HCT116 (cell line): Measurements from ENCODE around the gene SMARCE1. TPM values are rescaled to one million over a fixed set of nuclear protein-coding genes. Genes with fewer than 3 reads are reported as not detected.

Source experiments
- ATAC-seq: fragments of 200-7000 bp; cut with Tn5 transposase; 2 replicates; pipeline ENCODE4 v1.9.1; 2020; ENCODE audit warnings: mild to moderate bottlenecking, moderate library complexity
- BruUV-seq: library from RNA; stranded (reverse); fragments of 400-500 nt; replicated peaks from 2 replicates; lab custom pipeline; 2021; lab: Mats Ljungman, UMichigan
- CTCF ChIA-PET: fragments of 300-600 bp; sonication (Branson Sonifier 250); formaldehyde crosslinking; loops from one replicate; lab custom pipeline; 2021; ENCODE audit warnings: antibody characterized with exemption; lab: Charles Lee
- POLR2A ChIA-PET: fragments of 300-600, 350-600 bp; sonication (Branson Sonifier 250); formaldehyde crosslinking; loops from one replicate; lab custom pipeline; 2021; ENCODE audit warnings: antibody characterized with exemption; lab: Charles Lee
- RAD21 ChIA-PET, 2 experiments: fragments of 300-600 bp; sonication (Branson Sonifier 250); formaldehyde crosslinking; loops; one replicate each; lab custom pipeline; 2023; ENCODE audit warnings: low total read pairs in 2 of 2; ENCODE audit not compliant: uncharacterized antibody in 2 of 2, unreplicated experiment in 2 of 2, low non-redundant PET in 1 of 2; lab: Charles Lee
- DNase-seq: peaks from one replicate; pipeline ENCODE4 v3.0.0-alpha.2; 2010; ENCODE audit warnings: low read depth, low spot score
- H2AFZ ChIP-seq: fragments of 200-600 bp; shearing (Covaris generic), sonication (generic); 2 replicates; pipeline ENCODE4 v1.6.1; 2017; ENCODE audit warnings: low read depth, mixed run types, mixed read lengths, antibody characterized with exemption, low read length; ENCODE audit not compliant: poor library complexity, severe bottlenecking
- H3K27ac ChIP-seq: 2 replicates; pipeline ENCODE4 v1.5.1; 2012; ENCODE audit warnings: low read depth, low read length
- H3K27me3 ChIP-seq: fragments of 200-600 bp; sonication (generic); 2 replicates; pipeline ENCODE4 v1.6.1; 2016; ENCODE audit warnings: mixed run types, low read length, mixed read lengths; ENCODE audit not compliant: insufficient read depth
- H3K36me3 ChIP-seq, 2 experiments: fragments of 200-500 bp in 1 of 2; fragments of 200-600 bp in 1 of 2; sonication (Bioruptor generic) in 1 of 2; sonication (generic) in 1 of 2; 2 replicates each; pipeline versions ENCODE4 v1.5.1 to v1.6.1; 2014 to 2016; ENCODE audit warnings: low read length in 2 of 2, inconsistent platforms in 1 of 2, mixed read lengths in 1 of 2, mixed run types in 1 of 2; ENCODE audit not compliant: insufficient read depth in 2 of 2, control insufficient read depth in 1 of 2
- H3K4me1 ChIP-seq, 2 experiments: fragments of 200-600 bp in 1 of 2; sonication (generic) in 1 of 2; 2 replicates each; pipeline versions ENCODE4 v1.5.1 to v1.6.1; 2012 to 2017; ENCODE audit warnings: low read length in 2 of 2, inconsistent platforms in 1 of 2, mild to moderate bottlenecking in 1 of 2, mixed read lengths in 1 of 2, mixed run types in 1 of 2, moderate library complexity in 1 of 2; ENCODE audit not compliant: insufficient read depth in 2 of 2, control insufficient read depth in 1 of 2
- H3K4me2 ChIP-seq: fragments of 200-600 bp; sonication (generic); 2 replicates; pipeline ENCODE4 v1.6.1; 2017; ENCODE audit warnings: mixed run types, low read length, mixed read lengths
- H3K4me3 ChIP-seq, 2 experiments: fragments of 200-600 bp in 1 of 2; sonication (generic) in 1 of 2; replicated peaks in 1 of 2; 2 replicates each; pipeline ENCODE4 v1.5.1; 2011 to 2016; ENCODE audit warnings: low read length in 2 of 2, control low read depth in 1 of 2, low read depth in 1 of 2, mild to moderate bottlenecking in 1 of 2, mixed read lengths in 1 of 2, mixed run types in 1 of 2
- H3K79me2 ChIP-seq: fragments of 200-600 bp; sonication (generic); 2 replicates; pipeline ENCODE4 v1.6.1; 2017; ENCODE audit warnings: mild to moderate bottlenecking, mixed run types, low read length, moderate library complexity, mixed read lengths; ENCODE audit not compliant: insufficient read depth
- H3K9ac ChIP-seq: fragments of 200-600 bp; sonication (generic); 2 replicates; pipeline ENCODE4 v1.6.1; 2016; ENCODE audit warnings: low read length, mixed read lengths
- H3K9me2 ChIP-seq: fragments of 200-600 bp; sonication (generic), shearing (Covaris generic); 2 replicates; pipeline ENCODE4 v1.6.1; 2017; ENCODE audit warnings: mixed run types, mild to moderate bottlenecking, moderate library complexity; ENCODE audit not compliant: insufficient read depth
- H3K9me3 ChIP-seq, 2 experiments: fragments of 200-500 bp in 1 of 2; fragments of 200-600 bp in 1 of 2; sonication (Bioruptor generic) in 1 of 2; sonication (generic) in 1 of 2; 2 replicates each; pipeline ENCODE4 v1.6.1; 2014 to 2017; ENCODE audit warnings: low read length in 2 of 2, mixed read lengths in 2 of 2, inconsistent platforms in 1 of 2, low read depth in 1 of 2, mild to moderate bottlenecking in 1 of 2, mixed run types in 1 of 2, moderate library complexity in 1 of 2; ENCODE audit not compliant: control insufficient read depth in 1 of 2, insufficient read depth in 1 of 2
- H4K20me1 ChIP-seq: fragments of 200-600 bp; sonication (generic), shearing (Covaris generic); 2 replicates; pipeline ENCODE4 v1.6.1; 2017; ENCODE audit warnings: mixed run types, mild to moderate bottlenecking, moderate library complexity; ENCODE audit not compliant: insufficient read depth
- CBX3 ChIP-seq: IDR thresholded peaks from 2 replicates; pipeline ENCODE4 v1.6.1; 2012; ENCODE audit warnings: low read depth
- CEBPB ChIP-seq: IDR thresholded peaks from 2 replicates; pipeline ENCODE4 v1.6.1; 2012; ENCODE audit warnings: low read depth
- CTCF ChIP-seq, 3 experiments: fragments of 200-600 bp in 1 of 3; sonication (generic) in 1 of 3; IDR thresholded peaks in 2 of 3; conservative IDR thresholded peaks in 1 of 3; 2 replicates each; pipeline ENCODE4 v1.5.1; 2012 to 2017; ENCODE audit warnings: low read depth in 2 of 3, low read length in 2 of 3, antibody characterized with exemption in 1 of 3, borderline replicate concordance in 1 of 3, control low read depth in 1 of 3, mild to moderate bottlenecking in 1 of 3, mixed read lengths in 1 of 3, mixed run types in 1 of 3, moderate library complexity in 1 of 3; ENCODE audit not compliant: insufficient read depth in 1 of 3
- EGR1 ChIP-seq: IDR thresholded peaks from 2 replicates; pipeline ENCODE4 v1.6.1; 2012; ENCODE audit warnings: low read depth
- ELF1 ChIP-seq: IDR thresholded peaks from 2 replicates; pipeline ENCODE4 v1.6.1; 2012; ENCODE audit warnings: low read depth, borderline replicate concordance
- FOSL1 ChIP-seq: IDR thresholded peaks from 2 replicates; pipeline ENCODE4 v1.6.1; 2012; ENCODE audit warnings: low read depth
- JUND ChIP-seq: IDR thresholded peaks from 2 replicates; pipeline ENCODE4 v1.6.1; 2012
- MAX ChIP-seq: IDR thresholded peaks from 2 replicates; pipeline ENCODE4 v1.6.1; 2012
- POLR2A ChIP-seq: IDR thresholded peaks from 2 replicates; pipeline ENCODE4 v1.7.0; 2011; ENCODE audit warnings: borderline replicate concordance; ENCODE audit not compliant: insufficient read depth, insufficient read length; ENCODE audit errors: extremely low read depth
- POLR2AphosphoS5 ChIP-seq: IDR thresholded peaks from 2 replicates; pipeline ENCODE4 v1.6.1; 2011; ENCODE audit warnings: mild to moderate bottlenecking, low read depth, low read length, moderate library complexity
- REST ChIP-seq: IDR thresholded peaks from 2 replicates; pipeline ENCODE4 v1.6.1; 2012; ENCODE audit warnings: low read depth
- SIN3A ChIP-seq: IDR thresholded peaks from 2 replicates; pipeline ENCODE4 v1.6.1; 2012; ENCODE audit warnings: low read depth
- SP1 ChIP-seq: IDR thresholded peaks from 2 replicates; pipeline ENCODE4 v1.6.1; 2012; ENCODE audit warnings: low read depth
- SRF ChIP-seq: IDR thresholded peaks from 2 replicates; pipeline ENCODE4 v1.6.1; 2012; ENCODE audit warnings: low read depth
- YY1 ChIP-seq: IDR thresholded peaks from 2 replicates; pipeline ENCODE4 v1.6.1; 2011; ENCODE audit warnings: low read length, low read depth, moderate library complexity, mild to moderate bottlenecking; ENCODE audit not compliant: insufficient replicate concordance; ENCODE audit errors: extremely low read depth
- ZBTB33 ChIP-seq: IDR thresholded peaks from 2 replicates; pipeline ENCODE4 v1.6.1; 2011; ENCODE audit warnings: mild to moderate bottlenecking, low read length, moderate library complexity; ENCODE audit not compliant: insufficient replicate concordance; ENCODE audit errors: extremely low read depth
- intact Hi-C: fragments of 100-400 bp; cut with micrococcal nuclease; formaldehyde crosslinking; loops from 2 replicates; pipeline ENCODE4 v1.10.0; 2022
- total RNA-seq: library from RNA; stranded (reverse); gene quantifications from one replicate; pipeline ENCODE4 v1.2.1, GENCODE V29; 2021; ENCODE audit not compliant: unreplicated experiment

SMARCE1 gene
- total RNA-seq, 1 experiment from 2014 or later = 136 TPM

- Histone ChIP-seq H3K4me1 (peaks cover 8 to 14% of the 10 kb centered on the region in 2 experiments), H3K36me3 (no peaks in the 10 kb centered on the region), H2AFZ (no peak overlapping the region), H4K20me1 (no peaks in the 10 kb centered on the region), H3K4me2 (no peak overlapping the region), H3K79me2 (no peaks in the 10 kb centered on the region), H3K4me3 (no peak overlapping the region), H3K27ac (no peak overlapping the region), H3K27me3 (no peaks in the 10 kb centered on the region), H3K9me2 (no peaks in the 10 kb centered on the region), H3K9me3 (no peaks in the 10 kb centered on the region), H3K9ac (no peak overlapping the region)
- no peak for ATAC-seq
- DNase-seq = no peak
- ChIA-PET CTCF (interaction anchor here (1.1 to 1.6 kb wide), 2 partner anchors 17 to 157 kb away, joined by 4 read pairs; no protein-coding TSS in a partner anchor), POLR2A (no interaction called here), RAD21 (no interaction called here)
- intact Hi-C loops = no loop called here
- no TSS peak for BruUV-seq
- TF ChIP-seq CEBPB (no peak), ZBTB33 (no peak), CBX3 (no peak), REST (no peak), CTCF (IDR thresholded peaks at IDR 0.05 in 2 of 3, conservative IDR thresholded peaks at IDR 0.05 in 1 of 3; ENCODE audit: borderline replicate concordance in 1 of 3, insufficient read depth in 1 of 3, low read depth in 2 of 3, low read length in 2 of 3) (no peak), FOSL1 (no peak), SIN3A (no peak), SRF (no peak), YY1 (no peak), POLR2AphosphoS5 (no peak), JUND (no peak), POLR2A (no peak), MAX (no peak), ELF1 (no peak), SP1 (no peak), EGR1 (no peak)
Observed at GRCh38 chr17:40598301-40598618, 49.4 kb downstream of the SMARCE1 start.
